Trophoblast cell (in vitro differentiated cells and primary cell): ENCODE data around the gene MMP12.

Experiments used
- DNase-seq, 2 donors: peaks; one replicate each; pipeline ENCODE4 v3.0.0-alpha.2; 2016
- H2AFZ ChIP-seq: 2 replicates; pipeline ENCODE4 v1.6.1; 2013; ENCODE audit warnings: low read length, moderate library complexity, mild to moderate bottlenecking; ENCODE audit not compliant: insufficient read depth, poor library complexity
- H2AK5ac ChIP-seq: 2 replicates; pipeline ENCODE4 v1.6.1; 2013; ENCODE audit warnings: mild to moderate bottlenecking, low read length
- H2BK120ac ChIP-seq: 2 replicates; pipeline ENCODE4 v1.6.1; 2013; ENCODE audit warnings: low read length, mild to moderate bottlenecking, moderate library complexity; ENCODE audit not compliant: insufficient read depth, poor library complexity
- H2BK12ac ChIP-seq: 2 replicates; pipeline ENCODE4 v1.6.1; 2013; ENCODE audit warnings: mild to moderate bottlenecking, low read length, moderate library complexity
- H2BK5ac ChIP-seq: 2 replicates; pipeline ENCODE4 v1.6.1; 2013; ENCODE audit warnings: low read length, low read depth, moderate library complexity, mild to moderate bottlenecking; ENCODE audit not compliant: poor library complexity
- H3K14ac ChIP-seq: 2 replicates; pipeline ENCODE4 v1.6.1; 2013; ENCODE audit warnings: mild to moderate bottlenecking, low read length
- H3K18ac ChIP-seq: 2 replicates; pipeline ENCODE4 v1.6.1; 2013; ENCODE audit warnings: mild to moderate bottlenecking, low read length
- H3K23ac ChIP-seq: 2 replicates; pipeline ENCODE4 v1.6.1; 2013; ENCODE audit warnings: low read length
- H3K27ac ChIP-seq: 2 replicates; pipeline ENCODE4 v1.5.1; 2013; ENCODE audit warnings: low read depth, mild to moderate bottlenecking, inconsistent platforms, low read length, moderate library complexity
- H3K27me3 ChIP-seq: 2 replicates; pipeline ENCODE4 v1.6.1; 2013; ENCODE audit warnings: inconsistent platforms, mild to moderate bottlenecking, low read length, moderate library complexity; ENCODE audit not compliant: insufficient read depth
- H3K36me3 ChIP-seq, 2 experiments: 1 replicate in 1 of 2; 2 replicates in 1 of 2; pipeline ENCODE4 v1.6.1; 2013; ENCODE audit warnings: low read length in 2 of 2, mild to moderate bottlenecking in 2 of 2, moderate library complexity in 1 of 2; ENCODE audit not compliant: insufficient read depth in 2 of 2, control insufficient read depth in 1 of 2
- H3K4ac ChIP-seq: 2 replicates; pipeline ENCODE4 v1.6.1; 2013; ENCODE audit warnings: low read depth, mild to moderate bottlenecking, low read length, moderate library complexity
- H3K4me1 ChIP-seq, 2 experiments: 1 replicate in 1 of 2; 2 replicates in 1 of 2; pipeline ENCODE4 v1.6.1; 2013; ENCODE audit warnings: low read length in 2 of 2, mild to moderate bottlenecking in 2 of 2, moderate library complexity in 1 of 2; ENCODE audit not compliant: insufficient read depth in 2 of 2, control insufficient read depth in 1 of 2
- H3K4me2 ChIP-seq: 2 replicates; pipeline ENCODE4 v1.6.1; 2013; ENCODE audit warnings: inconsistent platforms, mild to moderate bottlenecking, low read length, moderate library complexity
- H3K4me3 ChIP-seq: 2 replicates; pipeline ENCODE4 v1.5.1; 2013; ENCODE audit warnings: mild to moderate bottlenecking, low read depth, low read length, inconsistent platforms
- H3K79me1 ChIP-seq: one replicate; pipeline ENCODE4 v1.6.1; 2013; ENCODE audit warnings: low read length
- H3K79me2 ChIP-seq: 2 replicates; pipeline ENCODE4 v1.6.1; 2013; ENCODE audit warnings: low read length, mild to moderate bottlenecking; ENCODE audit not compliant: control insufficient read depth, insufficient read depth, poor library complexity
- H3K9ac ChIP-seq: 2 replicates; pipeline ENCODE4 v1.6.1; 2013; ENCODE audit warnings: mild to moderate bottlenecking, low read length
- H3K9me3 ChIP-seq: 2 replicates; pipeline ENCODE4 v1.6.1; 2013; ENCODE audit warnings: low read depth, mild to moderate bottlenecking, control low read depth, inconsistent platforms, low read length; ENCODE audit not compliant: insufficient read depth
- H4K12ac ChIP-seq: 2 replicates; pipeline ENCODE4 v1.6.1; 2013; ENCODE audit warnings: low read depth, mild to moderate bottlenecking, low read length, moderate library complexity
- H4K8ac ChIP-seq: 2 replicates; pipeline ENCODE4 v1.6.1; 2013; ENCODE audit warnings: low read depth, mild to moderate bottlenecking, low read length, moderate library complexity
- H4K91ac ChIP-seq: one replicate; pipeline ENCODE4 v1.6.1; 2013; ENCODE audit warnings: low read depth, mild to moderate bottlenecking, low read length, moderate library complexity
- WGBS: extraction: QIAGEN DNeasy Blood & Tissue Kit; methylation state at CpG from one replicate; pipeline ENCODE4 v1.1.7; 2013; ENCODE audit warnings: missing lambda C conversion rate; ENCODE audit not compliant: insufficient read length, insufficient coverage; ENCODE audit errors: extremely low coverage; 5-methylcytosine and 5-hydroxymethylcytosine counted together

MMP12 gene

GRCh38 chr11:102837156-102837555 is 37.6 kb downstream of the MMP12 start:
- no peak overlapping the region for H4K8ac ChIP-seq
- WGBS, result no CpG with 5 or more reads among the region's 2 CpGs

GRCh38 chr11:102836290-102836875 is 38.4 kb downstream of the MMP12 start:
- no peak overlapping the region for H3K4me2 ChIP-seq

More at GRCh38 chr11:102837156-102837555, 37.6 kb downstream of the MMP12 start:
- H3K4me1 ChIP-seq, result no peaks in the 10 kb centered on the region
- no peaks in the 10 kb centered on the region for H3K36me3 ChIP-seq
- no peak overlapping the region for H3K9ac ChIP-seq
- no peaks in the 10 kb centered on the region for H3K79me2 ChIP-seq
- H2BK5ac ChIP-seq, result no peak overlapping the region
- no peak overlapping the region for H3K4me3 ChIP-seq
- no peaks in the 10 kb centered on the region for H3K27me3 ChIP-seq
- H3K18ac ChIP-seq, result no peak overlapping the region
- H4K12ac ChIP-seq, result no peak overlapping the region
- no peak overlapping the region for H2AFZ ChIP-seq
- H4K91ac ChIP-seq, result no peak overlapping the region
- no peak overlapping the region for H3K4me2 ChIP-seq
- H3K4ac ChIP-seq, result no peak overlapping the region
- no peak overlapping the region for H2AK5ac ChIP-seq
- no peaks in the 10 kb centered on the region for H3K79me1 ChIP-seq
- H3K14ac ChIP-seq, result no peak overlapping the region
- no peaks in the 10 kb centered on the region for H3K9me3 ChIP-seq
- no peak overlapping the region for H3K23ac ChIP-seq
- no peak overlapping the region for H3K27ac ChIP-seq
- no peak for DNase-seq
- H2BK12ac ChIP-seq, result no peak overlapping the region
- H2BK120ac ChIP-seq, result no peak overlapping the region

GRCh38 chr11:102833731-102834130 is 41.1 kb downstream of the MMP12 start:
- Histone ChIP-seq H3K4me1 (peaks cover 4 to 9% of the 10 kb centered on the region in 2 experiments), H2BK120ac (no peak overlapping the region), H3K23ac (no peak overlapping the region), H3K79me2 (no peaks in the 10 kb centered on the region), H2BK12ac (no peak overlapping the region), H4K12ac (no peak overlapping the region), H2BK5ac (no peak overlapping the region), H3K9ac (no peak overlapping the region), H3K36me3 (no peaks in the 10 kb centered on the region), H2AK5ac (no peak overlapping the region), H4K8ac (no peak overlapping the region), H3K14ac (no peak overlapping the region), H3K79me1 (peaks cover 7% of the 10 kb centered on the region), H4K91ac (no peak overlapping the region), H3K27ac (no peak overlapping the region), H3K4ac (no peak overlapping the region), H3K4me2 (no peak overlapping the region), H3K9me3 (no peaks in the 10 kb centered on the region), H3K4me3 (no peak overlapping the region), H2AFZ (no peak overlapping the region), H3K18ac (no peak overlapping the region), H3K27me3 (no peaks in the 10 kb centered on the region)
- no CpG with 5 or more reads among the region's 2 CpGs for WGBS
- DNase-seq, result no peak

More at GRCh38 chr11:102836290-102836875, 38.4 kb downstream of the MMP12 start:
- no peaks in the 10 kb centered on the region for H3K79me2 ChIP-seq
- H4K91ac ChIP-seq, result no peak overlapping the region
- H2BK5ac ChIP-seq, result no peak overlapping the region
- no peak overlapping the region for H2BK120ac ChIP-seq
- H3K4me3 ChIP-seq, result no peak overlapping the region
- no peak overlapping the region for H2BK12ac ChIP-seq
- no peaks in the 10 kb centered on the region for H3K27me3 ChIP-seq
- H3K4me1 ChIP-seq, result no peaks in the 10 kb centered on the region
- no peak overlapping the region for H3K14ac ChIP-seq
- no peak overlapping the region for H2AK5ac ChIP-seq
- no peak overlapping the region for H3K18ac ChIP-seq
- no peak overlapping the region for H3K23ac ChIP-seq
- H3K36me3 ChIP-seq, result no peaks in the 10 kb centered on the region
- no CpG with 5 or more reads among the region's 3 CpGs for WGBS
- H4K8ac ChIP-seq, result no peak overlapping the region
- no peak overlapping the region for H3K4ac ChIP-seq
- H2AFZ ChIP-seq, result no peak overlapping the region
- H3K27ac ChIP-seq, result no peak overlapping the region
- no peak overlapping the region for H3K9ac ChIP-seq
- H3K79me1 ChIP-seq, result peaks cover 2% of the 10 kb centered on the region
- peak in 1 of 2 donors; percentile 8 for DNase-seq
- H3K9me3 ChIP-seq, result no peaks in the 10 kb centered on the region
- H4K12ac ChIP-seq, result no peak overlapping the region

- no peak overlapping the region for H4K8ac ChIP-seq
- H3K4ac ChIP-seq, result no peak overlapping the region
- H3K79me2 ChIP-seq, result no peaks in the 10 kb centered on the region
- no peak overlapping the region for H2BK5ac ChIP-seq
- no peaks in the 10 kb centered on the region for H3K36me3 ChIP-seq
- no peak overlapping the region for H3K9ac ChIP-seq
- no peak overlapping the region for H3K18ac ChIP-seq
- H3K9me3 ChIP-seq, result no peaks in the 10 kb centered on the region
- H3K23ac ChIP-seq, result no peak overlapping the region
- no peak overlapping the region for H3K4me3 ChIP-seq
- H2BK12ac ChIP-seq, result no peak overlapping the region
- H4K12ac ChIP-seq, result no peak overlapping the region
- H3K27me3 ChIP-seq, result no peaks in the 10 kb centered on the region
- H3K4me2 ChIP-seq, result no peak overlapping the region
- H2AFZ ChIP-seq, result no peak overlapping the region
- no peak overlapping the region for H3K14ac ChIP-seq
- no peak overlapping the region for H4K91ac ChIP-seq
- no peak overlapping the region for H2AK5ac ChIP-seq
- WGBS, result no CpG with 5 or more reads among the region's 7 CpGs
- DNase-seq, result no peak
- H3K79me1 ChIP-seq, result peaks cover 7% of the 10 kb centered on the region
- H3K27ac ChIP-seq, result no peak overlapping the region
- peaks cover 4 to 9% of the 10 kb centered on the region in 2 experiments for H3K4me1 ChIP-seq
- H2BK120ac ChIP-seq, result no peak overlapping the region
Measured at GRCh38 chr11:102832612-102833011, 42.2 kb downstream of the MMP12 start.
